DMS153 treated with DMSO at 0.1 percent for 48 hours (cell line): ENCODE measurements around the gene HACD4.
"Not testable (repeated sequence)": the region's sequence is repeated elsewhere in the genome, so short reads cannot be mapped to it uniquely, and the experiment has no call there.

Experiments
- DNase-seq: peaks from one replicate; lab custom pipeline; 2025; ENCODE audit not compliant: unreplicated experiment; lab: John Stamatoyannopoulos, UW

HACD4 gene

GRCh38 chr9:20973246-20973947, 58.0 kb downstream of the HACD4 start:
- DNase-seq = not testable (repeated sequence)

DNA sequence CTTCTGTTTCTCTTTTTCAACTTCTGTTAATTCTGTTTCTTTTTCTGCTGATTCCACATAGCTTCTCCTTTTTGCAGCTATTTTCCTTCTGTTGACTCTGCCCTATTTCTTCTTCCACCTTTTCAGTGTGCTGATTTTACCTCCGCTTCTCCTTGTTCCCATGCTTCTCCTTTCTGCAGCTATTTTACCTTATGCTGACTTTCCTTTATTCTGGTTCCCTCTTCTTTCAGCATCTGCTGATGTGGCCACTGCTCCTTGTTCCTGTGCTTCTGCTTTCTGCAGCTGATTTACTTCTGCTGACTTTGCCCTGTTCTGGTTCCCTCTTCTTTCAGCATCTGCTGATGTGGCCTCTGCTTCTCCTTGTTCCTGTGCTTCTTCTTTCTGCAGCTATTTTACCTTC, 58.8 kb downstream of the HACD4 start:
- no peak for DNase-seq

GRCh38 chr9:20962536-20963225, 68.8 kb downstream of the HACD4 start:
- no peak for DNase-seq

DNA sequence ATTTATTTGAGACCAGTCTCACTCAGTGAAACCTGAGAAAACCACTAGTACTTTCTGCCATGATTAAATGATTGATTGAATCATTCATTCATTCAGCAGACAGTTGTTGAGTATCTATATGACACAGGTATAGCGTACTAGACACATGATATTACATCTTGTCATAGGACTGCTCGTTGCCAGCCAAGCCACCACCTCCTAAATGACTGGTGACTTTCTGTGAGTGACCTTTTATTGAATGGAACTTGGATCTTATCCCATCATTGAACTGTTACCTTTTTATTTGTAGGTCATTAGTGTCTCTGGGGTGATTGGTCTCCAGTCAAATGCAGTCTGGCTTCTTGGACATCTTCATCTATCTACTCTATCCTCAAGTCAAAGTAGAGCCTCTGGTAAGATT, 80.7 kb downstream of the HACD4 start:
- DNase-seq = no peak
